ENCODE data around the gene COL7A1. TPM values are rescaled to one million over a fixed set of nuclear protein-coding genes. Genes with fewer than 3 reads are reported as not detected.
A peak's percentile ranks its signal among the peaks of the same experiment; 100 is the strongest.

Gene COL7A1
- total and polyA plus RNA-seq, 2 of the 13 experiments (the other 11 are each of a cell fraction or from before 2014, with no cell fraction given), result 2.7 to 11.7 TPM

DNA sequence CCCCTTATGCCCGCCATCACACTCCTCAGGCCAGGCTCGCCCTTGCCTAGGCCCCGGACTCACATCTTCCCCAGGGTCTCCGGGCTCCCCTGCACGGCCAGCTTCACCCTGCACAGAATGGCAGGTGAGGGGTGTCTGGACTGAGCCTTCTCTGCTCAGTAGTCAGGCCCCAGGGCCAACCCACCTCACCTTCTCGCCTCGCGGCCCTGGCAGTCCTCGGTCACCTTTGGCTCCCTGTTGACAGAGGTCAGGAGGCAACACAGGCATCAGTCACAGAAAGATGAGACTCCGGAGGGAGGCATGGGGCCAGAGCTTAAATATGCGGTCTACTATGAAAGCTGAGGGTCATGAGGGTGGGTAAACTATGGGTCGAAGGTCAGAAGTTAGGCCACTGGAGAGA is 23.2 kb downstream of the COL7A1 start (continued):
- TF ChIP-seq ZNF180 (CRISPR knock-in tag; IDR thresholded peaks at IDR 0.05; ENCODE audit: borderline replicate concordance, low read depth) (no peak), ZNF383 (CRISPR knock-in tag; IDR thresholded peaks at IDR 0.05; ENCODE audit: borderline replicate concordance) (no peak), ZNF883 (CRISPR knock-in tag; IDR thresholded peaks at IDR 0.05; ENCODE audit: not compliant biosample characterization) (peak; percentile 78), ZNF780A (CRISPR knock-in tag; IDR thresholded peaks at IDR 0.05) (no peak), ZNF547 (CRISPR knock-in tag; IDR thresholded peaks at IDR 0.05) (0 out of 2 replicates have a peak, but pooled peaks have one; percentile 57), EED (CRISPR knock-in tag; IDR thresholded peaks at IDR 0.05) (no peak), ZNF614 (CRISPR knock-in tag; IDR thresholded peaks at IDR 0.05; ENCODE audit: borderline replicate concordance) (no peak), ZNF768 (CRISPR knock-in tag; IDR thresholded peaks at IDR 0.05) (peak; percentile 6; the same call in 1 of the 2 replicates), HNF4A (CRISPR knock-in tag; IDR thresholded peaks at IDR 0.05) (peak; percentile 48; the same call in 1 of the 2 replicates), NAIF1 (CRISPR knock-in tag; IDR thresholded peaks at IDR 0.05; ENCODE audit: borderline replicate concordance) (no peak), MIXL1 (CRISPR knock-in tag; IDR thresholded peaks at IDR 0.05) (no peak), ZNF136 (CRISPR knock-in tag; IDR thresholded peaks at IDR 0.05; ENCODE audit: low read depth) (0 out of 2 replicates have a peak, but pooled peaks have one; percentile 52), GLI4 (CRISPR knock-in tag; IDR thresholded peaks at IDR 0.05; ENCODE audit: borderline replicate concordance) (no peak)
- TF ChIP-seq, protein P1, sequence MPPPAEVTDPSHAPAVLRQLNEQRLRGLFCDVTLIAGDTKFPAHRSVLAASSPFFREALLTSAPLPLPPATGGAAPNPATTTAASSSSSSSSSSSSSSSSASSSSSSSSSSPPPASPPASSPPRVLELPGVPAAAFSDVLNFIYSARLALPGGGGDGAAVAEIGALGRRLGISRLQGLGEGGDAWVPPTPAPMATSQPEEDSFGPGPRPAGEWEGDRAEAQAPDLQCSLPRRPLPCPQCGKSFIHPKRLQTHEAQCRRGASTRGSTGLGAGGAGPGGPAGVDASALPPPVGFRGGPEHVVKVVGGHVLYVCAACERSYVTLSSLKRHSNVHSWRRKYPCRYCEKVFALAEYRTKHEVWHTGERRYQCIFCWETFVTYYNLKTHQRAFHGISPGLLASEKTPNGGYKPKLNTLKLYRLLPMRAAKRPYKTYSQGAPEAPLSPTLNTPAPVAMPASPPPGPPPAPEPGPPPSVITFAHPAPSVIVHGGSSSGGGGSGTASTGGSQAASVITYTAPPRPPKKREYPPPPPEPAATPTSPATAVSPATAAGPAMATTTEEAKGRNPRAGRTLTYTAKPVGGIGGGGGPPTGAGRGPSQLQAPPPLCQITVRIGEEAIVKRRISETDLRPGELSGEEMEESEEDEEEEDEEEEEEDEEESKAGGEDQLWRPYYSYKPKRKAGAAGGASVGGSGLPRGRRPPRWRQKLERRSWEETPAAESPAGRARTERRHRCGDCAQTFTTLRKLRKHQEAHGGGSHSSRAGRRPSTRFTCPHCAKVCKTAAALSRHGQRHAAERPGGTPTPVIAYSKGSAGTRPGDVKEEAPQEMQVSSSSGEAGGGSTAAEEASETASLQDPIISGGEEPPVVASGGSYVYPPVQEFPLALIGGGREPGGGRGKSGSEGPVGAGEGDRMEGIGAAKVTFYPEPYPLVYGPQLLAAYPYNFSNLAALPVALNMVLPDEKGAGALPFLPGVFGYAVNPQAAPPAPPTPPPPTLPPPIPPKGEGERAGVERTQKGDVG (CRISPR knock-in tag; IDR thresholded peaks at IDR 0.05; ENCODE audit: borderline replicate concordance), result no peak
- TF ChIP-seq, protein P2, sequence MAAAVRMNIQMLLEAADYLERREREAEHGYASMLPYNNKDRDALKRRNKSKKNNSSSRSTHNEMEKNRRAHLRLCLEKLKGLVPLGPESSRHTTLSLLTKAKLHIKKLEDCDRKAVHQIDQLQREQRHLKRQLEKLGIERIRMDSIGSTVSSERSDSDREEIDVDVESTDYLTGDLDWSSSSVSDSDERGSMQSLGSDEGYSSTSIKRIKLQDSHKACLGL (CRISPR knock-in tag; IDR thresholded peaks at IDR 0.05), result no peak

Measured in HepG2 (cell line).